GM21529 (cell line): ENCODE data around the gene B3GALNT2.

ENCODE experiments used
- ATAC-seq: cut with Tn5 transposase; IDR thresholded peaks from one replicate; pipeline ENCODE4 v1.9.1; 2021; ENCODE audit not compliant: unreplicated experiment

B3GALNT2 gene

GRCh38 chr1:235455823-235456222 is 48.4 kb downstream of the B3GALNT2 start:
- ATAC-seq: no peak

- ATAC-seq: no peak
These were observed 49.2 kb downstream of the B3GALNT2 start for GRCh38 chr1:235455097-235455496.

- ATAC-seq: no peak
These were observed 50.2 kb downstream of the B3GALNT2 start for GRCh38 chr1:235454021-235454420.

- no peak for ATAC-seq
These were observed 53.3 kb downstream of the B3GALNT2 start for GRCh38 chr1:235450886-235451483.

- no peak for ATAC-seq
These were observed 53.8 kb downstream of the B3GALNT2 start for GRCh38 chr1:235450433-235450832.

- ATAC-seq: no peak
These were observed 55.6 kb downstream of the B3GALNT2 start for GRCh38 chr1:235448616-235449015.

GRCh38 chr1:235442788-235443429 is 61.3 kb downstream of the B3GALNT2 start:
- no peak for ATAC-seq

GRCh38 chr1:235441159-235441685 is 63.0 kb downstream of the B3GALNT2 start:
- ATAC-seq: no peak

- no peak for ATAC-seq
These were observed 70.3 kb downstream of the B3GALNT2 start for GRCh38 chr1:235434001-235434400.

GRCh38 chr1:235430991-235431390 is 73.3 kb downstream of the B3GALNT2 start:
- ATAC-seq: no peak

- ATAC-seq: no peak
These were observed 75.1 kb downstream of the B3GALNT2 start for GRCh38 chr1:235429143-235429542.

- ATAC-seq: no peak
These were observed 76.8 kb downstream of the B3GALNT2 start for GRCh38 chr1:235427447-235427846.

- no peak for ATAC-seq
These were observed 77.6 kb downstream of the B3GALNT2 start for GRCh38 chr1:235426680-235427079.

- no peak for ATAC-seq
These were observed 78.1 kb downstream of the B3GALNT2 start for GRCh38 chr1:235426143-235426542.

- no peak for ATAC-seq
These were observed 78.9 kb downstream of the B3GALNT2 start for GRCh38 chr1:235425357-235425756.

GRCh38 chr1:235424092-235424491 is 80.2 kb downstream of the B3GALNT2 start:
- ATAC-seq: no peak

- no peak for ATAC-seq
These were observed 81.0 kb downstream of the B3GALNT2 start for GRCh38 chr1:235423214-235423652.

- ATAC-seq: no peak
These were observed 82.5 kb downstream of the B3GALNT2 start for GRCh38 chr1:235421751-235422150.

- ATAC-seq: no peak
These were observed 87.1 kb downstream of the B3GALNT2 start for GRCh38 chr1:235417086-235417697.

- ATAC-seq: no peak
These were observed 87.6 kb downstream of the B3GALNT2 start for GRCh38 chr1:235416662-235417049.

- peak; percentile 70 for ATAC-seq
These were observed 89.0 kb downstream of the B3GALNT2 start for GRCh38 chr1:235415008-235415904.
